Natural killer cell (primary cell): Measurements from ENCODE around the gene ENC1. TPM values are rescaled to one million over a fixed set of nuclear protein-coding genes. Genes with fewer than 3 reads are reported as not detected.

Experiments
- ATAC-seq, 3 donors: fragments of 150-1000 bp in 2 of 3; fragments of 200-7000 bp in 1 of 3; cut with Tn5 transposase; 1 replicate in 1 of 3; 2 replicates in 2 of 3; pipeline ENCODE4 v1.10.0; 2021; ENCODE audit warnings: mild to moderate bottlenecking in 2 of 3, moderate library complexity in 2 of 3
- DNase-seq, 2 donors: peaks; one replicate each; pipeline versions ENCODE4 v3.0.0 to v3.0.0-alpha.2; 2013 to 2021; ENCODE audit warnings: mixed read lengths in 1 of 2
- H3K27ac ChIP-seq: one replicate; pipeline ENCODE4 v1.5.1; 2013; ENCODE audit warnings: mild to moderate bottlenecking, low read length
- H3K27me3 ChIP-seq: one replicate; pipeline ENCODE4 v1.6.1; 2013; ENCODE audit warnings: low read length; ENCODE audit not compliant: control insufficient read depth, insufficient read depth
- H3K36me3 ChIP-seq: one replicate; pipeline ENCODE4 v1.6.1; 2013; ENCODE audit warnings: low read length; ENCODE audit not compliant: control insufficient read depth, insufficient read depth
- H3K4me1 ChIP-seq: one replicate; pipeline ENCODE4 v1.6.1; 2013; ENCODE audit warnings: low read length; ENCODE audit not compliant: control insufficient read depth, insufficient read depth
- H3K4me3 ChIP-seq: one replicate; pipeline ENCODE4 v1.5.1; 2013; ENCODE audit warnings: low read length
- H3K9me3 ChIP-seq: one replicate; pipeline ENCODE4 v1.6.1; 2013; ENCODE audit warnings: low read length; ENCODE audit not compliant: control insufficient read depth, insufficient read depth
- H3K27ac Mint-ChIP-seq, 2 donors: one replicate each; pipeline ENCODE4 v1.8.0; 2022; ENCODE audit warnings: mild to moderate bottlenecking in 2 of 2, mixed read lengths in 2 of 2, moderate library complexity in 1 of 2
- H3K27me3 Mint-ChIP-seq, 2 donors: one replicate each; pipeline ENCODE4 v1.8.0; 2022; ENCODE audit warnings: low read depth in 2 of 2, mixed read lengths in 2 of 2
- H3K36me3 Mint-ChIP-seq: one replicate; pipeline ENCODE4 v1.8.0; 2022; ENCODE audit warnings: mixed read lengths
- H3K4me1 Mint-ChIP-seq, 2 donors: one replicate each; pipeline ENCODE4 v1.8.0; 2022; ENCODE audit warnings: mixed read lengths in 2 of 2
- H3K4me3 Mint-ChIP-seq: one replicate; pipeline ENCODE4 v1.8.0; 2022; ENCODE audit warnings: mild to moderate bottlenecking, moderate library complexity, mixed read lengths
- H3K9me3 Mint-ChIP-seq, 2 donors: one replicate each; pipeline ENCODE4 v1.8.0; 2022; ENCODE audit warnings: mixed read lengths in 2 of 2
- CTCF ChIP-seq: fragments of 200-600 bp; IDR thresholded peaks from one replicate; pipeline ENCODE4 v1.8.0; 2022; ENCODE audit warnings: antibody characterized with exemption
- WGBS: methylation state at CpG from one replicate; pipeline ENCODE4 v1.1.7; 2013; ENCODE audit warnings: missing lambda C conversion rate; ENCODE audit not compliant: insufficient coverage; 5-methylcytosine and 5-hydroxymethylcytosine counted together
- intact Hi-C: fragments of 100-400 bp; cut with micrococcal nuclease; formaldehyde crosslinking; loops from one replicate; pipeline ENCODE4 v1.14.2; 2022
- total RNA-seq, 4 donors: library from RNA; stranded (reverse); fragments of 120-200 nt in 1 of 4; gene quantifications; one replicate each; pipeline versions ENCODE4 v1.2.3 to v1.2.4, GENCODE V29; 2013 to 2022

The ENC1 gene
- total RNA-seq, 3 donors from 2014 or later (not counting 1 experiment from before 2014, with no cell fraction given): 89.6 to 133 (median 99.3) TPM

- no peak overlapping the region for H3K27ac ChIP-seq
- DNase-seq (no peak), ATAC-seq (no peak)
- intact Hi-C loops: loop anchor here (10.0 kb wide), 1 partner anchor 1772 kb away; the partner anchor contains the start of gene IQGAP2
- WGBS: 91% methylated on average over 4 of the region's 4 CpGs
- peaks cover 37% of the 10 kb centered on the region for H3K4me1 ChIP-seq
- Mint-ChIP-seq H3K4me1 (peaks cover 62 to 66% of the 10 kb centered on the region in 2 donors), H3K4me3 (peak overlapping the region; percentile 25), H3K27me3 (no peaks in the 10 kb centered on the region), H3K27ac (peak overlapping the region; percentile 95 to 97), H3K36me3 (no peaks in the 10 kb centered on the region), H3K9me3 (no peaks in the 10 kb centered on the region)
- no peaks in the 10 kb centered on the region for H3K9me3 ChIP-seq
- H3K4me3 ChIP-seq: no peak overlapping the region
- H3K27me3 ChIP-seq: no peaks in the 10 kb centered on the region
- H3K36me3 ChIP-seq: no peaks in the 10 kb centered on the region
- no peak for TF ChIP-seq CTCF
These were observed 7.6 kb downstream of the ENC1 start for GRCh38 chr5:74632947-74633356.

GRCh38 chr5:74631081-74631953 lies 9.2 kb downstream of the ENC1 start:
- DNase-seq (peak; percentile 43 to 73), ATAC-seq (peak; percentile 66 to 88 (median 77))
- Mint-ChIP-seq H3K27me3 (no peaks in the 10 kb centered on the region), H3K27ac (peak overlapping the region; percentile 95 to 97), H3K9me3 (no peaks in the 10 kb centered on the region), H3K36me3 (no peaks in the 10 kb centered on the region), H3K4me1 (peaks cover 61 to 68% of the 10 kb centered on the region in 2 donors), H3K4me3 (peak overlapping the region; percentile 66)
- no peak for TF ChIP-seq CTCF
- 37% methylated on average over 10 of the region's 11 CpGs for WGBS
- H3K36me3 ChIP-seq: no peaks in the 10 kb centered on the region
- no peaks in the 10 kb centered on the region for H3K9me3 ChIP-seq
- peak overlapping the region; percentile 94 for H3K27ac ChIP-seq
- H3K4me1 ChIP-seq: peaks cover 37% of the 10 kb centered on the region
- intact Hi-C loops: loop anchor here (2.0 to 10.0 kb wide), 2 partner anchors 53 to 1773 kb away; partner anchors contain the start of gene IQGAP2
- no peak overlapping the region for H3K4me3 ChIP-seq
- H3K27me3 ChIP-seq: no peaks in the 10 kb centered on the region

GRCh38 chr5:74630453-74631066 lies 10.0 kb downstream of the ENC1 start:
- WGBS: 47% methylated on average over 7 of the region's 7 CpGs
- no peak for TF ChIP-seq CTCF
- peak; percentile 61 to 80 (median 73) for ATAC-seq
- no peaks in the 10 kb centered on the region for H3K9me3 ChIP-seq
- Mint-ChIP-seq H3K9me3 (no peaks in the 10 kb centered on the region), H3K4me3 (peak overlapping the region; percentile 66), H3K4me1 (peaks cover 66 to 71% of the 10 kb centered on the region in 2 donors), H3K36me3 (no peaks in the 10 kb centered on the region), H3K27me3 (no peaks in the 10 kb centered on the region), H3K27ac (peak overlapping the region; percentile 95 to 97)
- peaks cover 37% of the 10 kb centered on the region for H3K4me1 ChIP-seq
- intact Hi-C loops: loop anchor here (1.0 to 10.0 kb wide), 3 partner anchors 9 to 1774 kb away; partner anchors contain the start of gene IQGAP2
- H3K27ac ChIP-seq: peak overlapping the region; percentile 94
- H3K4me3 ChIP-seq: no peak overlapping the region
- peak; percentile 50 to 82 for DNase-seq
- H3K27me3 ChIP-seq: no peaks in the 10 kb centered on the region
- no peaks in the 10 kb centered on the region for H3K36me3 ChIP-seq
